HepG2 (cell line): Measurements from ENCODE around the gene OR6S1. TPM values are rescaled to one million over a fixed set of nuclear protein-coding genes. Genes with fewer than 3 reads are reported as not detected.

ENCODE experiments used
- ASH2L ChIP-seq: fragments of 300-600, 200-600 bp; sonication (generic); IDR thresholded peaks from 2 replicates; pipeline ENCODE4 v1.7.0; 2017; ENCODE audit warnings: low read depth, mild to moderate bottlenecking, moderate library complexity, mixed read lengths, low read length; ENCODE audit not compliant: insufficient read length
- ATF7 ChIP-seq, 2 experiments: fragments of 450-650 bp in 1 of 2; sonication (generic) in 1 of 2; formaldehyde crosslinking in 1 of 2; IDR thresholded peaks; 2 replicates each; pipeline versions ENCODE4 v1.4.0 to v1.6.1; 2016 to 2020; ENCODE audit warnings: antibody characterized with exemption in 1 of 2, mild to moderate bottlenecking in 1 of 2, missing genetic modification reagents in 1 of 2
- ELF4 ChIP-seq: sonication (generic); formaldehyde crosslinking; IDR thresholded peaks from 2 replicates; pipeline ENCODE4 v1.5.0; 2020; ENCODE audit warnings: missing genetic modification reagents, mild to moderate bottlenecking, moderate library complexity, borderline replicate concordance
- HOXA3 ChIP-seq: sonication (generic); formaldehyde crosslinking; IDR thresholded peaks from 2 replicates; pipeline ENCODE4 v1.5.0; 2020; ENCODE audit warnings: missing genetic modification reagents
- MEIS1 ChIP-seq: sonication (generic); formaldehyde crosslinking; IDR thresholded peaks from 2 replicates; pipeline ENCODE4 v1.9.0; 2021; ENCODE audit warnings: mild to moderate bottlenecking, missing genetic modification reagents, moderate library complexity, borderline replicate concordance
- NR2F2 ChIP-seq: IDR thresholded peaks from 2 replicates; pipeline ENCODE4 v1.6.1; 2012; ENCODE audit warnings: low read depth, inconsistent platforms, borderline replicate concordance
- RARA ChIP-seq: IDR thresholded peaks from 2 replicates; pipeline ENCODE4 v1.6.1; 2016; ENCODE audit warnings: missing genetic modification reagents, missing compliant biosample characterization
- RFX3 ChIP-seq: IDR thresholded peaks from 2 replicates; pipeline ENCODE4 v1.6.1; 2016; ENCODE audit warnings: missing biosample characterization, missing genetic modification reagents
- SAP130 ChIP-seq: IDR thresholded peaks from 2 replicates; pipeline ENCODE4 v1.6.1; 2016; ENCODE audit warnings: low read depth
- SIN3B ChIP-seq: fragments of 150-350 bp; IDR thresholded peaks from 2 replicates; pipeline ENCODE4 v1.6.1; 2014; ENCODE audit warnings: low read length
- YEATS2 ChIP-seq: sonication (generic); formaldehyde crosslinking; IDR thresholded peaks from 2 replicates; pipeline ENCODE4 v1.4.0; 2020; ENCODE audit warnings: missing genetic modification reagents, borderline replicate concordance
- ZKSCAN8 ChIP-seq: IDR thresholded peaks from 2 replicates; pipeline ENCODE4 v1.6.1; 2016; ENCODE audit warnings: borderline replicate concordance, missing genetic modification reagents, missing compliant biosample characterization
- ZMYM3 ChIP-seq: sonication (generic); formaldehyde crosslinking; IDR thresholded peaks from 2 replicates; pipeline ENCODE4 v1.5.1; 2020; ENCODE audit warnings: mild to moderate bottlenecking, missing genetic modification reagents
- ZNF232 ChIP-seq: sonication (generic); formaldehyde crosslinking; IDR thresholded peaks from 2 replicates; pipeline ENCODE4 v1.4.0; 2020; ENCODE audit warnings: missing genetic modification reagents, borderline replicate concordance
- ZNF296 ChIP-seq: sonication (generic); formaldehyde crosslinking; conservative IDR thresholded peaks from 2 replicates; pipeline ENCODE4 v1.5.0; 2020; ENCODE audit warnings: mild to moderate bottlenecking, missing genetic modification reagents
- ZNF343 ChIP-seq: sonication (generic); formaldehyde crosslinking; IDR thresholded peaks from 2 replicates; pipeline ENCODE4 v1.4.0; 2020; ENCODE audit warnings: mild to moderate bottlenecking, missing genetic modification reagents
- ZNF556 ChIP-seq: sonication (generic); formaldehyde crosslinking; IDR thresholded peaks from 2 replicates; pipeline ENCODE4 v1.4.0; 2020; ENCODE audit warnings: mild to moderate bottlenecking, missing genetic modification reagents, borderline replicate concordance
- ZSCAN12 ChIP-seq: sonication (generic); formaldehyde crosslinking; IDR thresholded peaks from 2 replicates; pipeline ENCODE4 v1.9.0; 2021; ENCODE audit warnings: mild to moderate bottlenecking, missing genetic modification reagents
- polyA plus RNA-seq, 8 experiments: library from polyadenylated mRNA; depleted of rRNA in 3 of 8; stranded (reverse) in 7 of 8; unstranded in 1 of 8; fragments of >200 nt; fragmentation: Illumina TruSeq in 4 of 8; extraction: Trizol in 4 of 8; gene quantifications; 2 replicates each; pipeline versions ENCODE4 v1.2.1 to v1.2.3, GENCODE V29; 2011 to 2016; ENCODE audit warnings: low read depth in 4 of 8, missing spikeins in 1 of 8, mixed read lengths in 1 of 8; ENCODE audit not compliant: insufficient read depth in 1 of 8
- total RNA-seq, 5 experiments: library from RNA; depleted of rRNA; stranded (reverse); fragments of >200 nt; fragmentation: Illumina TruSeq; extraction: Trizol; gene quantifications; 2 replicates each; pipeline ENCODE4 v1.2.3, GENCODE V29; 2016; ENCODE audit warnings: low read depth in 1 of 5
- TF ChIP-seq, protein P1 (sequence below): sonication (generic); formaldehyde crosslinking; IDR thresholded peaks from 2 replicates; pipeline ENCODE4 v1.9.0; 2022; ENCODE audit warnings: missing genetic modification reagents, mild to moderate bottlenecking, borderline replicate concordance
- TF ChIP-seq, protein P2 (sequence below): sonication (generic); formaldehyde crosslinking; IDR thresholded peaks from 2 replicates; pipeline ENCODE4 v1.5.1; 2020; ENCODE audit warnings: mild to moderate bottlenecking, missing genetic modification reagents, moderate library complexity
- TF ChIP-seq, protein P3 (sequence below): sonication (generic); formaldehyde crosslinking; conservative IDR thresholded peaks from 2 replicates; pipeline ENCODE4 v1.8.0; 2022; ENCODE audit warnings: mild to moderate bottlenecking, moderate library complexity, missing genetic modification reagents
- TF ChIP-seq, protein P4 (sequence below): sonication (generic); formaldehyde crosslinking; IDR thresholded peaks from 2 replicates; pipeline ENCODE4 v1.5.0; 2020; ENCODE audit warnings: missing genetic modification reagents

Gene OR6S1
- total and polyA plus RNA-seq, 2 of the 13 experiments (the other 11 are each of a cell fraction or from before 2014, with no cell fraction given): 0.09 TPM; not detected in 1

DNA sequence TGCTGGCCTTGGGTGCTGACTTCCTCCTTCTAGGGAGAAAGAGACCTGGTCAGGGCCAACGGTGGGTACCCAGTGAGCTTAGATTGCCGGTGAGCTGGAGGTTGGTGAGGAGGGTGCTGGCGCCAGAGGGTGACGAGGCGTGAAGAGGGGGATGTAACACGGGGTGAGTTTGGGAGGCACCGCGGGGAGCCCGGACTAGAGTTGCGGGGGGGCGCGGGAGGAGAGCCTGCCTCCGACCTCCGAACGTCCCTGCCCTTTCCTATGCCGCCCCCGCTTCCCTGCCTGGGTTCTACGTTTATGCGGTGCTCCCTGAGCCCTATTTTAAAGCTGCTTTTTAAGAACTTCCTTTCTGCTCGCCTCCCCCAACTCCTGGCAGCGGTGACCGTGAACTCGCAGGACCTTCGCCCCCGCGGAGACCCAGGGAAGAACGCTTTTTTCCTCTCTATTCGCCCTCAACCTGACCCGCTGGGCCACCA is 18.6 kb downstream of the OR6S1 start (continued):
- TF ChIP-seq ZNF343 (CRISPR knock-in tag): no peak
- no peak for TF ChIP-seq ATF7 (IDR thresholded peaks at IDR 0.05)
- TF ChIP-seq ATF7 (CRISPR knock-in tag; IDR thresholded peaks at IDR 0.05): no peak
- TF ChIP-seq ZNF232 (CRISPR knock-in tag): no peak
- TF ChIP-seq, protein P1, sequence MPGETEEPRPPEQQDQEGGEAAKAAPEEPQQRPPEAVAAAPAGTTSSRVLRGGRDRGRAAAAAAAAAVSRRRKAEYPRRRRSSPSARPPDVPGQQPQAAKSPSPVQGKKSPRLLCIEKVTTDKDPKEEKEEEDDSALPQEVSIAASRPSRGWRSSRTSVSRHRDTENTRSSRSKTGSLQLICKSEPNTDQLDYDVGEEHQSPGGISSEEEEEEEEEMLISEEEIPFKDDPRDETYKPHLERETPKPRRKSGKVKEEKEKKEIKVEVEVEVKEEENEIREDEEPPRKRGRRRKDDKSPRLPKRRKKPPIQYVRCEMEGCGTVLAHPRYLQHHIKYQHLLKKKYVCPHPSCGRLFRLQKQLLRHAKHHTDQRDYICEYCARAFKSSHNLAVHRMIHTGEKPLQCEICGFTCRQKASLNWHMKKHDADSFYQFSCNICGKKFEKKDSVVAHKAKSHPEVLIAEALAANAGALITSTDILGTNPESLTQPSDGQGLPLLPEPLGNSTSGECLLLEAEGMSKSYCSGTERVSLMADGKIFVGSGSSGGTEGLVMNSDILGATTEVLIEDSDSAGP: peak; percentile 54; the same call in 1 of the 2 replicates
- no peak for TF ChIP-seq MEIS1 (CRISPR knock-in tag)
- TF ChIP-seq NR2F2: peak; percentile 58; the same call in 1 of the 2 replicates
- TF ChIP-seq SAP130 (CRISPR knock-in tag): peak; percentile 37; the same call in 1 of the 2 replicates
- peak; percentile 37; the same call in 1 of the 2 replicates for TF ChIP-seq HOXA3 (CRISPR knock-in tag)
- TF ChIP-seq, protein P2, sequence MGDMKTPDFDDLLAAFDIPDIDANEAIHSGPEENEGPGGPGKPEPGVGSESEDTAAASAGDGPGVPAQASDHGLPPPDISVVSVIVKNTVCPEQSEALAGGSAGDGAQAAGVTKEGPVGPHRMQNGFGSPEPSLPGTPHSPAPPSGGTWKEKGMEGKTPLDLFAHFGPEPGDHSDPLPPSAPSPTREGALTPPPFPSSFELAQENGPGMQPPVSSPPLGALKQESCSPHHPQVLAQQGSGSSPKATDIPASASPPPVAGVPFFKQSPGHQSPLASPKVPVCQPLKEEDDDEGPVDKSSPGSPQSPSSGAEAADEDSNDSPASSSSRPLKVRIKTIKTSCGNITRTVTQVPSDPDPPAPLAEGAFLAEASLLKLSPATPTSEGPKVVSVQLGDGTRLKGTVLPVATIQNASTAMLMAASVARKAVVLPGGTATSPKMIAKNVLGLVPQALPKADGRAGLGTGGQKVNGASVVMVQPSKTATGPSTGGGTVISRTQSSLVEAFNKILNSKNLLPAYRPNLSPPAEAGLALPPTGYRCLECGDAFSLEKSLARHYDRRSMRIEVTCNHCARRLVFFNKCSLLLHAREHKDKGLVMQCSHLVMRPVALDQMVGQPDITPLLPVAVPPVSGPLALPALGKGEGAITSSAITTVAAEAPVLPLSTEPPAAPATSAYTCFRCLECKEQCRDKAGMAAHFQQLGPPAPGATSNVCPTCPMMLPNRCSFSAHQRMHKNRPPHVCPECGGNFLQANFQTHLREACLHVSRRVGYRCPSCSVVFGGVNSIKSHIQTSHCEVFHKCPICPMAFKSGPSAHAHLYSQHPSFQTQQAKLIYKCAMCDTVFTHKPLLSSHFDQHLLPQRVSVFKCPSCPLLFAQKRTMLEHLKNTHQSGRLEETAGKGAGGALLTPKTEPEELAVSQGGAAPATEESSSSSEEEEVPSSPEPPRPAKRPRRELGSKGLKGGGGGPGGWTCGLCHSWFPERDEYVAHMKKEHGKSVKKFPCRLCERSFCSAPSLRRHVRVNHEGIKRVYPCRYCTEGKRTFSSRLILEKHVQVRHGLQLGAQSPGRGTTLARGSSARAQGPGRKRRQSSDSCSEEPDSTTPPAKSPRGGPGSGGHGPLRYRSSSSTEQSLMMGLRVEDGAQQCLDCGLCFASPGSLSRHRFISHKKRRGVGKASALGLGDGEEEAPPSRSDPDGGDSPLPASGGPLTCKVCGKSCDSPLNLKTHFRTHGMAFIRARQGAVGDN (CRISPR knock-in tag): peak; percentile 70
- TF ChIP-seq, protein P3, sequence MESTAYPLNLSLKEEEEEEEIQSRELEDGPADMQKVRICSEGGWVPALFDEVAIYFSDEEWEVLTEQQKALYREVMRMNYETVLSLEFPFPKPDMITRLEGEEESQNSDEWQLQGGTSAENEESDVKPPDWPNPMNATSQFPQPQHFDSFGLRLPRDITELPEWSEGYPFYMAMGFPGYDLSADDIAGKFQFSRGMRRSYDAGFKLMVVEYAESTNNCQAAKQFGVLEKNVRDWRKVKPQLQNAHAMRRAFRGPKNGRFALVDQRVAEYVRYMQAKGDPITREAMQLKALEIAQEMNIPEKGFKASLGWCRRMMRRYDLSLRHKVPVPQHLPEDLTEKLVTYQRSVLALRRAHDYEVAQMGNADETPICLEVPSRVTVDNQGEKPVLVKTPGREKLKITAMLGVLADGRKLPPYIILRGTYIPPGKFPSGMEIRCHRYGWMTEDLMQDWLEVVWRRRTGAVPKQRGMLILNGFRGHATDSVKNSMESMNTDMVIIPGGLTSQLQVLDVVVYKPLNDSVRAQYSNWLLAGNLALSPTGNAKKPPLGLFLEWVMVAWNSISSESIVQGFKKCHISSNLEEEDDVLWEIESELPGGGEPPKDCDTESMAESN (CRISPR knock-in tag): no peak
- TF ChIP-seq ZNF296 (CRISPR knock-in tag): no peak
- TF ChIP-seq ZSCAN12 (CRISPR knock-in tag): no peak
- TF ChIP-seq ASH2L: peak; percentile 19
- no peak for TF ChIP-seq SIN3B
- peak; percentile 94 for TF ChIP-seq RARA (CRISPR knock-in tag)
- no peak for TF ChIP-seq ZNF556 (CRISPR knock-in tag)
- TF ChIP-seq RFX3 (CRISPR knock-in tag): no peak
- TF ChIP-seq, protein P4, sequence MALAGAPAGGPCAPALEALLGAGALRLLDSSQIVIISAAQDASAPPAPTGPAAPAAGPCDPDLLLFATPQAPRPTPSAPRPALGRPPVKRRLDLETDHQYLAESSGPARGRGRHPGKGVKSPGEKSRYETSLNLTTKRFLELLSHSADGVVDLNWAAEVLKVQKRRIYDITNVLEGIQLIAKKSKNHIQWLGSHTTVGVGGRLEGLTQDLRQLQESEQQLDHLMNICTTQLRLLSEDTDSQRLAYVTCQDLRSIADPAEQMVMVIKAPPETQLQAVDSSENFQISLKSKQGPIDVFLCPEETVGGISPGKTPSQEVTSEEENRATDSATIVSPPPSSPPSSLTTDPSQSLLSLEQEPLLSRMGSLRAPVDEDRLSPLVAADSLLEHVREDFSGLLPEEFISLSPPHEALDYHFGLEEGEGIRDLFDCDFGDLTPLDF (CRISPR knock-in tag): no peak
- TF ChIP-seq ELF4 (CRISPR knock-in tag): no peak
- TF ChIP-seq ZKSCAN8: no peak
- TF ChIP-seq ZMYM3 (CRISPR knock-in tag): peak; percentile 70; the same call in 1 of the 2 replicates
- no peak for TF ChIP-seq YEATS2 (CRISPR knock-in tag)
